NCI-H128 (cell line): ENCODE results near the gene SMS.
"Not testable (repeated sequence)": the region's sequence is repeated elsewhere in the genome, so short reads cannot be mapped to it uniquely, and the experiment has no call there.

Source experiments
- DNase-seq: peaks from one replicate; lab custom pipeline; 2025; ENCODE audit not compliant: unreplicated experiment; lab: John Stamatoyannopoulos, UW

The SMS gene

GRCh38 chrX:21949689-21950088 is 9.2 kb downstream of the SMS start:
- DNase-seq, result no peak

GRCh38 chrX:21950557-21950956 is 10.0 kb downstream of the SMS start:
- DNase-seq, result not testable (repeated sequence)

GRCh38 chrX:21952624-21953023 is 12.1 kb downstream of the SMS start:
- no peak for DNase-seq

- DNase-seq, result not testable (repeated sequence)
Observed at GRCh38 chrX:21953195-21953830, 12.8 kb downstream of the SMS start.

- no peak for DNase-seq
Observed at GRCh38 chrX:21955403-21956189, 15.1 kb downstream of the SMS start.

GRCh38 chrX:21956783-21957182 is 16.3 kb downstream of the SMS start:
- DNase-seq, result no peak

- DNase-seq, result no peak
Observed at GRCh38 chrX:21958187-21958586, 17.7 kb downstream of the SMS start.

- DNase-seq, result no peak
Observed at GRCh38 chrX:21958916-21959315, 18.4 kb downstream of the SMS start.

- no peak for DNase-seq
Observed at GRCh38 chrX:21959362-21960051, 19.0 kb downstream of the SMS start.

GRCh38 chrX:21960569-21961541 is 20.3 kb downstream of the SMS start:
- no peak for DNase-seq

- DNase-seq, result no peak
Observed at GRCh38 chrX:21962361-21962760, 21.9 kb downstream of the SMS start.

- DNase-seq, result no peak
Observed at GRCh38 chrX:21963269-21963668, 22.8 kb downstream of the SMS start.

- no peak for DNase-seq
Observed at GRCh38 chrX:21963731-21964405, 23.4 kb downstream of the SMS start.

- DNase-seq, result no peak
Observed at GRCh38 chrX:21966866-21967265, 26.4 kb downstream of the SMS start.

- DNase-seq, result no peak
Observed at GRCh38 chrX:21968333-21968732, 27.8 kb downstream of the SMS start.

GRCh38 chrX:21970326-21970725 is 29.8 kb downstream of the SMS start:
- no peak for DNase-seq

GRCh38 chrX:21972046-21972445 is 31.5 kb downstream of the SMS start:
- DNase-seq, result no peak

- DNase-seq, result no peak
Observed at GRCh38 chrX:21972721-21973120, 32.2 kb downstream of the SMS start.

- DNase-seq, result no peak
Observed at GRCh38 chrX:21973321-21974010, 33.0 kb downstream of the SMS start.

- no peak for DNase-seq
Observed at GRCh38 chrX:21974011-21974385, 33.5 kb downstream of the SMS start.
